Measurements from ENCODE around the gene F3. TPM values are rescaled to one million over a fixed set of nuclear protein-coding genes. Genes with fewer than 3 reads are reported as not detected.

F3 gene
- total RNA-seq, 1 donor: 18.6 TPM

DNA sequence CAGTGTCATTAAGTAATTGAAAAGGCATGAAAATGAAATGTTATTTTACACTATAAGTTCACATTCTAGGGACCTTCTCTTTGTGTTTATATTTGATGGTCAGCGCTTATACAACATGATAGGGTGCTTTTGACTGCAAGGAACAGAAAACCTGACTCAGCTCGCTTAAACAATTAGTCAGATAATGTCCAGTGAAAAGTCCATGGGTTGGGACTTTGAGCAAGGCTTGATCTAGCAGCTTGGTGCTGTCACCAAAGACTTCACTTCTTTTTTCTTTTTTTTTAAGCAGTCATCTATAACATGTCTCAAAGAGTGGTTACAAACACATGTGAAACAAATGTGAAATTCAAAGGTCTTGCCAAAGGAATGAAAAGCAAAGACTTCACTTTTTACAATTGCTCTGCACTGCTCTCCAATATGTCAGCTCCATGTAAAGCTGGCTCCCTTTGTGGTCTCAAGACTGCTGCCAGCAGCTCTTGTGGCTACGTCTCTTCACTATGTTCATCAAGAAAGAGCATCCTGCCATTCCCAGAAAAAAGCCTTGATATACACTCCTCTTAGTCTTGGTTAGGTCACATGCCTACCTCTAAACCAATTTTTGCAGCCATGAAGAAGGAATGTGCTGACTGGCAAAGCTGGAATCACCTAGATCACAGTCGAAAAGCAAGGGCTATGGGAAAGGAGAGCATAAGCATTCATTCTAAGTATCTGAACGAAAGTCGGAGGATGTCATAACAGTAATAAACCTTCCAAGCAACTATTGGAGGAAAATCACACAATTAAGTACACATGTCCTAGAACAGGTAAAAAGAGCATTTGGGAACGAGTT lies 15.2 kb downstream of the F3 start:
- no peak overlapping the region for H3K4me3 ChIP-seq (ENCODE audit: low read length)
- no peaks in the 10 kb centered on the region for H3K27me3 ChIP-seq (ENCODE audit: insufficient read depth, low read length)
- no peaks in the 10 kb centered on the region for H3K9me3 ChIP-seq (ENCODE audit: low read depth, low read length)
- H3K4me1 ChIP-seq (ENCODE audit: insufficient read depth, low read length): no peaks in the 10 kb centered on the region

DNA sequence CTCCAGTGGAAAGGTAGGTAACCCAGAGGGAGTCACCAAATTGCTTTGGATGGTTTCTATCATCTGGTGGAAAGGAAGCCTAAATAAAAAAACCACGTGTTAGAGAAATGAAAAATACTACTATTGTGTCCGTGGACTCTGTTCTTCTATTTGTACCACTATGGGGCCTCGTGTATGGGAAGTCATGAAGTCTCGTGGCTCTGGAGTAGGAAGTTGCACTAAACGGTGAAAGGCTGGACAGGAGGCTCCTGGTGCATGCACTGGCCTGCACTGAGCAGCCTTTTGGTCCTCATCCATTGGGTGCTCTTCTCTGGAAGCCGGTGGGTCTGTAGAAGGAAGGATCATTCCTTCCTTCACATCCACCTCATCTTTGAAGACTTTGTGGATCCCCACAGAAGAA lies 17.0 kb downstream of the F3 start:
- Histone ChIP-seq H3K4me1 (ENCODE audit: insufficient read depth, low read length) (no peaks in the 10 kb centered on the region), H3K4me3 (ENCODE audit: low read length) (no peak overlapping the region), H3K27me3 (ENCODE audit: insufficient read depth, low read length) (no peaks in the 10 kb centered on the region), H3K9me3 (ENCODE audit: low read depth, low read length) (no peaks in the 10 kb centered on the region)

DNA sequence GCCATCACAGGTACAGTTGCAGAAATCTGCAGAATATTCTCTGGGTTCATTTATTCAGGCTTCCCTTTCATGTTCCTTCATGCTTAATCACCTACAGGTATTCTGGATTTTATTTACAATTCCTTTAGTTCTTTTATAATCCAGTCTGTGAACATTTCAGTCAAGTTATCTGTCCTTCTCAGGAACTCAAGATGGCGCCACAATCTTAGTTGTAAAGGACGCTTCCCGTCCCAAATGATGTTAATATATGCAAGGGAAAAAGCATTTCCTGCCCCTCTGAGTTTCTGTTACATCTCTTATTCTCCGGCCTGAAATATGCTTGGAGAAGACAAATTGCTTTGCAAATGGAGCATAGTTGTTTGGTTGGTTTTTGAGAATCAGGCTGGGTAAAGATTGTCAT lies 19.3 kb downstream of the F3 start:
- Histone ChIP-seq H3K4me3 (ENCODE audit: low read length) (no peak overlapping the region), H3K4me1 (ENCODE audit: insufficient read depth, low read length) (no peaks in the 10 kb centered on the region), H3K27me3 (ENCODE audit: insufficient read depth, low read length) (no peaks in the 10 kb centered on the region), H3K9me3 (ENCODE audit: low read depth, low read length) (no peaks in the 10 kb centered on the region)

DNA sequence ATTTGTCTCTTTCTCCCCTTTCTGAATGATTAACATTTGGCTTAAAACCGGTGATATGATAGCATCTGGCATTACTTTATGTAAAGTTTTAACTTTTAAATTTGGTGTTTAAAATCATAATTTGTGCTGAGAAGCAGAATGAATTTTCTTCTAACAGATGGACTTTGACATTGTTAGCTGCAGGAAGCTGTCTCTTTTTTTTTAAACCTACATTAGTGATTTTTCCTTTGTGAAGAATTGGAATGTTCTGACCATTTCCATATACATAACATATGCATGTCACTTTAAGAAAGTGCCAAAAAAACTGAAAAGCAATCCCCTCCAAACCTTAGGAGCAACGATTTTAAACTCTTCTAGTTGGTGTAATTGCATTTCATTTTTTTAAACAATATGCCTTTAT lies 22.2 kb downstream of the F3 start:
- Histone ChIP-seq H3K9me3 (ENCODE audit: low read depth, low read length) (no peaks in the 10 kb centered on the region), H3K4me3 (ENCODE audit: low read length) (no peak overlapping the region), H3K4me1 (ENCODE audit: insufficient read depth, low read length) (no peaks in the 10 kb centered on the region), H3K27me3 (ENCODE audit: insufficient read depth, low read length) (no peaks in the 10 kb centered on the region)

DNA sequence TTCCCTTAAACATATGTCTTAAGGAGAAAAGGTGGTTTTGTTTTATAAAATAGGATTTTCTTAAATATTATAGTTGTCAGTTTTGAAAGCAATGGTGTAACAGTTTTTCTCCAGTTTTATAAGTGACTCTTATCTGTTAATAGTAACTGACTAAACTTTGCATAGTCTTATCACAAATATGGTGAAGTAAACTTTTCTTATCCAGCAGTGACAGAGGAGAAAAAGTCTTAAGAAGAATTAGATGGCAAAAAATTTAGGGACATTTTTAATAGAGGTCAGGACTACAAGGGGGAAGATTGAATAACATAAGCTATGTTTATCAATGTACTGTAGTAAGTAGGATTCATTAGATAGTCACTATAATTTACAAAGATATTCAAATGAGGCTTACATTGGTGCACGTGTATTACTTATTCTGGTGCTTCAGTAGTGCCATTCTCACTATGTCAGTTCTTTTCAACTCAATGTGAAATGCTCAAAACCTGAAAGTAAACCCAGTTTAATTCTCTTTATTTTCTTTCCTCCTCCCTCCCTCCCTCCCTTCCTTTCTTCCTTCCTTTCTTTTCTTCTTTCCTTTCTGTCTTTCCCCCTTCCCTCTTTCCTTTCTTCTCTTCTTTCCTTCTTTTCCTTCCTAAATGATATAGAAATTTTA lies 26.1 kb downstream of the F3 start:
- no peaks in the 10 kb centered on the region for H3K4me1 ChIP-seq (ENCODE audit: insufficient read depth, low read length)
- no peaks in the 10 kb centered on the region for H3K27me3 ChIP-seq (ENCODE audit: insufficient read depth, low read length)
- H3K4me3 ChIP-seq (ENCODE audit: low read length): no peak overlapping the region
- H3K9me3 ChIP-seq (ENCODE audit: low read depth, low read length): no peaks in the 10 kb centered on the region

DNA sequence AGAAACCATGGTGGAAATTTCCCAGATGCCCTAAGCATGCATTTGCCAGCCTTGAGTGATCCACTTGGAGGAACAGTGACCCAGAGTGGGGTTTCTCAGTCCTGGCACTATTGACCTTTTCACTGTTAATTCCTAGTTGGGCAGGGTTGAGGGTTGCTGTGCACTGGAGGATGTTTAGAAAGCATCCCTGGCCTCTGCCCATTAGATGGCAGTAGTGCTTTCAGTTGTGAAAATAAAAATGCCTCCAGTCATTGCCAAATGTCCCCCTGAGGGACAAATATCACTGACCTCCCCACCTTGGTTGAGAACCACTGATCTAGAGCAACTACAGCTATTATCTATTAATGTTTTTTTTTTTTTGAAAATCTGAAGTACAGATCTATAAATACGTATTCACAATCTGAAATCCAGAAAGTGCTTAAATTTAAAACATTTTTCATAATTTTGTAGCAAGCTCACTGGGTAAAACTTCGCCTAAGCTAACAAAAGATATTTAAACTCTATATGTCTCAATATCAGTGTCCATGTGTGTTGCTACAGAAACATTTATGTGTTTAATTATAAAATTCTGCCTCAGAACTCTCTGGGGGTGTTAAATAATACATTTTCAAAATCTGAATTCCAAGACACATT lies 27.3 kb downstream of the F3 start:
- Histone ChIP-seq H3K4me1 (ENCODE audit: insufficient read depth, low read length) (no peaks in the 10 kb centered on the region), H3K9me3 (ENCODE audit: low read depth, low read length) (no peaks in the 10 kb centered on the region), H3K27me3 (ENCODE audit: insufficient read depth, low read length) (no peaks in the 10 kb centered on the region), H3K4me3 (ENCODE audit: low read length) (no peak overlapping the region)

DNA sequence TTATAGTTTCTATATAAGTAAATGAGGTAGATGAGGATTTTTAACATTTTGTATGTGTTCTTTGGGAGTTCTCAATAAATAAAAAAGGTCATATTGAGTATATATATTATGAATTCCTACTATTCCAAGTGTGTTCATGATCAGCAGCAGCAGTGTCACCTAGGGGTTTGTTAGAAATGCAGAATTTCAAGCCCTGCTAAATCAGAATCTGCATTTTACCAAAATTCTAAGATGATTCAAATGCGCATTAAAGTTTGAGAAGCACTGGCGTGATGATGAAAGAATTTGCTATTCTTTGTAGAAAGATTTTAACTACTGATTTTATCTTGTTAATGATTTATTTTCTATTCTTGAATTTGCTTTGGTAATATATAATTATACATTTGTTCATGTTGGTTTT lies 28.7 kb downstream of the F3 start:
- Histone ChIP-seq H3K27me3 (ENCODE audit: insufficient read depth, low read length) (no peaks in the 10 kb centered on the region), H3K9me3 (ENCODE audit: low read depth, low read length) (no peaks in the 10 kb centered on the region), H3K4me1 (ENCODE audit: insufficient read depth, low read length) (no peaks in the 10 kb centered on the region), H3K4me3 (ENCODE audit: low read length) (no peak overlapping the region)

DNA sequence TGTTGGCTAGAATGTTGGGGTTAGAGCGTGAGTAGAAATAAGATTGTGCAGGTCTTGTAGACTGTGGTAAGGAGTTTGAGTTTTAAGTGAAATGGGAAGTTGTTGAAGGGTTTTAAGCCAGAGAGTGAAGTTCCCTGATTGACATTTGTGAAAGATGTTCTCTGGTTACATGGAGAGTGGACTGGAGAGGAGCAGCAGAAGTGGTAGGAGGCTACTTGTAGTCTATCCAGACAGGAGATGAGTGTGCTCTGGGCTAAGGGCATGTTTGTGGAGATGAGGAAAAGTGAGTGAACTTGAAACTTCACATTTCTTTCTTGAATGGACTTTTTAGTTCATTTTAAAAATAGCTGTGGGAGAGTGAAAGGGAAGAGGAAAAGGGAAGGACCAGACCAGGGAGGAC lies 37.0 kb downstream of the F3 start:
- Histone ChIP-seq H3K9me3 (ENCODE audit: low read depth, low read length) (no peaks in the 10 kb centered on the region), H3K4me1 (ENCODE audit: insufficient read depth, low read length) (peaks cover 8% of the 10 kb centered on the region), H3K27me3 (ENCODE audit: insufficient read depth, low read length) (no peaks in the 10 kb centered on the region), H3K4me3 (ENCODE audit: low read length) (no peak overlapping the region)

DNA sequence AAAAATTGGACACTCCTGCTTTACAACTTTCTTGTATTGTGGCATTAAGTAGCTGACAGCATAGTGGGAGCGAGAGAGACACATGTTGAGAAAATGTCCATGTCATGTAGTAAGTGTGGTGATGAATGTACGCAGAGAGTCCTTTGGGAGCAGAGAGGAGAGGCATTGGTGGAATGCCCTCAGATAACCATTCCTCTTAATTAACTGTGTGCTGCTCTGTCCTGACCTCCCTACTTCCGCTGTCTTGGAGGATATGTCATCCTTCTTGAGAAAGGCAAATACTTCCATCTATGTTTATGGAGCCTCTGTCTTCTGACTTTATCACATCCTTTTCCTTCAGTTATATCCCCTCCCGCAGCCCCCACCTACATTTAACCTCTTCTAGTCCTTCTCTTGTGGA lies 38.4 kb downstream of the F3 start:
- Histone ChIP-seq H3K4me1 (ENCODE audit: insufficient read depth, low read length) (peaks cover 8% of the 10 kb centered on the region), H3K9me3 (ENCODE audit: low read depth, low read length) (no peaks in the 10 kb centered on the region), H3K27me3 (ENCODE audit: insufficient read depth, low read length) (no peaks in the 10 kb centered on the region), H3K4me3 (ENCODE audit: low read length) (no peak overlapping the region)

DNA sequence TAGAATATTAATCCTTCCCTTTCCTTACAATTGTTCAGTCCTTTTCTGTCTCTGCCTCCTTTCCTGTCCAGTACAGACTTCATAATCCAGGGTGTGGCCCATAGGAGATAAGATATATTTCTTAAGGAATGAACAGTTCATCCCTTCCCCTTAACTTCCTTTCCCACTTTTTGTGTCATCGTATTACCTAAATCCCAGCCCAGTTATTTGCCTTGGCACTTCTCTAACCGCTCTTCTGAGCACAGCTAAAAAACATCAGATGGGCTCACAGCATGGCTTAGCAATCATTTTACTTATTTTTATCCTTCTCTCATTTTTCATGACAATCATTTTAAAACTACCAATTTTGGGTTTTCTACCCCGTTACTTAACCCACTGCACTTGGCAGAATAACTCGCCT lies 39.6 kb downstream of the F3 start:
- no peaks in the 10 kb centered on the region for H3K27me3 ChIP-seq (ENCODE audit: insufficient read depth, low read length)
- H3K4me1 ChIP-seq (ENCODE audit: insufficient read depth, low read length): peaks cover 8% of the 10 kb centered on the region
- H3K4me3 ChIP-seq (ENCODE audit: low read length): no peak overlapping the region
- no peaks in the 10 kb centered on the region for H3K9me3 ChIP-seq (ENCODE audit: low read depth, low read length)

DNA sequence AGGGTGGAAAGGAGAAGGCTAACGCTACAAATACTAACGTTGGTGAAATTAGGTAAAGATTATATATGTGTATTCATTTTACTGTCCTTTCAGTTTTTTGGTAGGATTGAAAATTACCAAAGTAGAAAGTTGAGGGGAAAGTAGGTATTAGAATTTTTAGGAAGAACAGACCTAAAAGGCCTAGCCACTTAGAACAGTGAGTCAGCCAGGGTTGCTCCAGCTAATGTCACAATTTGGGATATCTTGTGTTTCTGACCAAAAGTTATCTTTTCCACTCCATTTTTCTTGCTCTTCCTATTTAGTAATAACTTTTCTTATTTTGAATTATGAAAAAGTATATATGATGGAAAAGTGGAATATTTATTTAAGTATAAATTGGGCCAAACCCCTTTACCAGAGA lies 40.1 kb downstream of the F3 start:
- Histone ChIP-seq H3K4me3 (ENCODE audit: low read length) (no peak overlapping the region), H3K27me3 (ENCODE audit: insufficient read depth, low read length) (no peaks in the 10 kb centered on the region), H3K9me3 (ENCODE audit: low read depth, low read length) (no peaks in the 10 kb centered on the region), H3K4me1 (ENCODE audit: insufficient read depth, low read length) (peaks cover 8% of the 10 kb centered on the region)

DNA sequence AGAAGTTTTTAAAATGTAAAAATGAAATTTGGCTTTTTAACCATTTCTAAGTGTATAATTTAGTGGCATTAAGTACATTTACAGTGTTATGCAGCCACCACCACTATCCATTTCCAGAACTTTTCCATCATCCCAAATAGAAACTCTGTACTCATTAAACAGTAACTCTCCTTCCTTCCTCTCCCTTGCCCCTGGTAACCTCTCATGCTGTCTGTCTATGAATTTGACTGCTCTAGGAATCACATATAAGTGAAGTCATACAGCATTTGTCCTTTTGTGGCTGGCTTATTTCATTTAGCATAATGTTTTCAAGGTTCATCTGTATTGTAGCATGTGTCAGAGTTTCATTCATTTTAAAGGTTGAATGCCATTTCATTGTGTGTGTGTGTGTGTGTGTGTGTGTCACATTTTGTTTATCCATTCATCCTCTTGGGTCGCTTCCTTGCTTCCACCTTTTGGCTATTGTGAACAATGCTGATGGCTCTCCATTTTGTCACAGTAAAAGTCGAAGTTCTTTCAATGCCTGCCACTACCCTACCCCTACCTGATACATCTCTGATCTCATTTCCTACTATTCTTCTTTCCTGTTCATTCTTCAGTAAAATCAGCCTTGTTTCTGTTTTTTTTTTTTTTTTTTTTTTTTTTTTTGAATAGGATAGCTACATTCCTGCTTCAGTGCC lies 45.3 kb downstream of the F3 start:
- no peaks in the 10 kb centered on the region for H3K9me3 ChIP-seq (ENCODE audit: low read depth, low read length)
- H3K27me3 ChIP-seq (ENCODE audit: insufficient read depth, low read length): no peaks in the 10 kb centered on the region
- no peak overlapping the region for H3K4me3 ChIP-seq (ENCODE audit: low read length)
- H3K4me1 ChIP-seq (ENCODE audit: insufficient read depth, low read length): no peaks in the 10 kb centered on the region

DNA sequence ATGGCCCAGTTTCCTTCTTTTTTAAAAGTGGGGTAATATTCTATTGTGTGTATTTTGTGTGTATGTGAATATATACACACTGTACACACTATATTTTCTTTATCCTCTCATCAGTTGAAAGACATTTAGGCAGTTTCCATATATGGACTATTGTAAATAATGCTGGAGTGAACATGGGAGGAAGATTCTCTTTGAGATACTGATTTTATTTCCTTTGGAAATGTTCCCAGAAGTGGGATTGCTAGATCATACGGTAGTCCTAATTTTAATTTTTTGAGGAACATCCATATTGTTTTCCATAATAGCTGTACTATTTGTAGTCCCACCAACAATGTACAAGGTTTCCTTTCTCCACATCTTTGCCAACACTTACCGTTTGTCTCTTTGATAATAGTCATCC lies 51.0 kb downstream of the F3 start:
- Histone ChIP-seq H3K4me3 (ENCODE audit: low read length) (no peak overlapping the region), H3K9me3 (ENCODE audit: low read depth, low read length) (no peaks in the 10 kb centered on the region), H3K4me1 (ENCODE audit: insufficient read depth, low read length) (no peaks in the 10 kb centered on the region), H3K27me3 (ENCODE audit: insufficient read depth, low read length) (no peaks in the 10 kb centered on the region)

DNA sequence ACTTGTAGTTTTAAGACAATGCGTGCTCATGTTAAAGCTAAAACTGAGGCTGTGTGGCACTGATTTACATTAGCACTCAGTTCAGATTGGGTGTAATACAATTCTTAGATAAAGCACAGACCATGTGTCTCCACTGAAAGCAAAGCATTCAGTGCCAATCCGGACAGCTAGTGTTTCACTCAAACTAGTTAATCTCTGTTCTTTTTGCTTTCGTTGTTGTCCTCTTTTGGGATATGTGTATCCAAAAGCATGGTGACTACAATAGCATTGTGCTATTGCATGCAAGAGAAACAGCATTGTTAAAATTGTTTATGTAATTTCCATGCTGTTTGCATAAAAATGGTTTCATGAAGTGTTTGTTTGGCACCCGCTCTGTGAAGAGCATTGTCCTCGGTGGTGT lies 54.6 kb downstream of the F3 start:
- H3K9me3 ChIP-seq (ENCODE audit: low read depth, low read length): no peaks in the 10 kb centered on the region
- no peaks in the 10 kb centered on the region for H3K27me3 ChIP-seq (ENCODE audit: insufficient read depth, low read length)
- no peak overlapping the region for H3K4me3 ChIP-seq (ENCODE audit: low read length)
- no peaks in the 10 kb centered on the region for H3K4me1 ChIP-seq (ENCODE audit: insufficient read depth, low read length)

DNA sequence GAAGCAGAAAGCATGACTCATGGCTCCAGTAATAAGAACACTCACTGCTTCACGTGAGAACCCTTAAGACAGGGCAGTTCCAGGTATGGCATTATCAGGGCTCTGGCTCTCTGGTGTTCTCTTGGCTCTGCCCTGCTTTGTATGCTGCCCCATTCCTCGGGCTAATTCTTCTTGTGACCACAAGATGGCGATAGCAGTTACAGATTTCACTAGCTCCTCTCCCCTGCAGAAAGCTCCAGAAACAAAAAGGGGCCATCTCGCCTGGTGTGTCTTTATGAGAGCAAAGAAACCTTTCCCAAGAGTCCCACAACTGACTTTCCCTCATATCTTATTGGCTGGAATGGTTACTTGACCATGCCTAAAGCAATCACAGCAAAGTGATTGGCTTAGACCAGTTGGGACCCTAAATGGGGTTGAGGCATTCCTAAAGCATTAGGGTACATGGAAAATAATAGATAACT lies 60.1 kb downstream of the F3 start:
- Histone ChIP-seq H3K27me3 (ENCODE audit: insufficient read depth, low read length) (no peaks in the 10 kb centered on the region), H3K4me3 (ENCODE audit: low read length) (no peak overlapping the region), H3K9me3 (ENCODE audit: low read depth, low read length) (no peaks in the 10 kb centered on the region), H3K4me1 (ENCODE audit: insufficient read depth, low read length) (no peaks in the 10 kb centered on the region)

All from mononuclear cell (primary cell).